GM19467 (cell line): ENCODE results near the gene CCRL2.

Experiments used
- ATAC-seq: cut with Tn5 transposase; IDR thresholded peaks from one replicate; pipeline ENCODE4 v1.9.1; 2021; ENCODE audit warnings: mild to moderate bottlenecking, moderate library complexity; ENCODE audit not compliant: unreplicated experiment

Gene CCRL2

DNA sequence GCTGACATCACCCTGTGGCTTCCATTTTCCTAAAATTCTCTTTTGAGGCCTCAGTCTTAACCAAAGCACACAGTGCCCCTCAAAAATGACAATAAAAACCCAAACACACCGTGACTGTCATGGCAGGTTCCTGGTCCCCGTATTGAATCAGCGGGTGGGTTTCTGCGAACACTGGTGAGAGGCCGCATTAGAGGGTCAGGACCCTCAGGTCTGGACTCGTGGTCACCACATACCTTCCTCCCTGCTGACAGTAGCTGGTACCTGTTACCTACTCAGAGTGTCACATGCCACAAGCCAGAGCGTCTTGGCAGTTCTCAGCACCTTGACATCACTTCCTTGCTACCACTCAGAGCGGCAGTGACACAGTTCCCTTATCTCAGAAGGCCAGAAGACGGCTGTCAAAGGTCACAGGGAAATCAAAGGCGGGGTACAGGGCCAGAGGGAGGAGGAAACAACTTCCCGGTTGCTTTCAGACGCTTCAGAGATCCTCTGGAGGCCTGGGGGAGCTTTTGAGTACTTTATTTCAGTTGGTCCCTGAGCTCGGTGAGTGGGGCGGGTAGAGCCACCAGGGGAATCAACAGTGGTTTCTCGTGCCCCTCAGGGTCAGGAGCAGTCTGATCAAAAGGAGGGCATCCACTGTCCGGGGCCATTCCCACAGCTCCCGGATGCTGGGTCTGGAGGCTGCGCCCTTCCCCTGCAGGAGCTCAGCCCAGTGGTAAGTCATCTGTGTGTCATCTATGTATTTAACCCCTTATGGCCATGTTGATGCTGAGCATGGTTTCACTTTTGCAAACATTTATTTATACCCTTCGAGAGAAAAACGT is at the start of gene CCRL2, which contains the start of gene CCR5AS:
Gene CCRL2, plus strand, starts transcription at position 472 of the 824 bp plus-strand sequence. CDS start 821 bp downstream, outside the sequence.
Gene CCR5AS, minus strand, starts transcription at position 279 of the 824 bp plus-strand sequence.
- no peak for ATAC-seq

GRCh38 chr3:46358466-46358865 is 48.6 kb upstream of the CCRL2 start:
- ATAC-seq: no peak

DNA sequence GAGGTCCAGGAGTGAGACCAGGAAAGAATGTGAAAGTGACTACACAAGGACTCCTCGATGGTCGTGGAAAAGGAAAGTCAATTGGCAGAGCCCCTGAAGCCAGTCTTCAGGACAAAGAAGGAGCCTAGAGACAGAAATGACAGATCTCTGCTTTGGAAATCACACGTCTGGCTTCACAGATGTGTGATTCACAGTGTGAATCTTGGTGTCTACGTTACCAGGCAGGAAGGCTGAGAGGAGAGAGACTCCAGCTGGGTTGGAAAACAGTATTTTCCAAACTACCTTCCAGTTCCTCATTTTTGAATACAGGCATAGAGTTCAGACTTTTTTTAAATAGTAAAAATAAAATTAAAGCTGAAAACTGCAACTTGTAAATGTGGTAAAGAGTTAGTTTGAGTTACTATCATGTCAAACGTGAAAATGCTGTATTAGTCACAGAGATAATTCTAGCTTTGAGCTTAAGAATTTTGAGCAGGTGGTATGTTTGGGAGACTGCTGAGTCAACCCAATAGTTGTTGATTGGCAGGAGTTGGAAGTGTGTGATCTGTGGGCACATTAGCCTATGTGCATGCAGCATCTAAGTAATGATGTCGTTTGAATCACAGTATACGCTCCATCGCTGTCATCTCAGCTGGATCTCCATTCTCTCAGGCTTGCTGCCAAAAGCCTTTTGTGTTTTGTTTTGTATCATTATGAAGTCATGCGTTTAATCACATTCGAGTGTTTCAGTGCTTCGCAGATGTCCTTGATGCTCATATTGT is 47.1 kb upstream of the CCRL2 start:
- no peak for ATAC-seq

DNA sequence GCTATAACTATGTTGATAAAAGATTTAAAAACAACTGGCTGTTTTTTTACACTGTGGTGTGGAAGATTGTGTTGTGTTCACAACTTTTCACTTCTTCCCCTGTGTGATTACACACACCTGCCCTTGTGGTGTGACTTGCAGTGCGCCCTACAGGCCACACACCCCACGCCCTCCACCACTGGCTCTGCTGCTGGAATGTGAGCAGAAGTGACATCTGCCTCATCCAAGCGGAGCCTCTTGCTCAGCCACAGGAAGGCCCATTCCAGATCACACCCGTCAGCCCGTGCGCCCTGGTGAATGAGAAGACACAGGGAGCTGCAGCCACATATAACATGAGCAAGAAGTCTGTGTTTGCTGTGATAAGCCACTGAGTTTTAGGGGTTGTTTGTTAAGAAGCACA is 46.2 kb upstream of the CCRL2 start:
- no peak for ATAC-seq

DNA sequence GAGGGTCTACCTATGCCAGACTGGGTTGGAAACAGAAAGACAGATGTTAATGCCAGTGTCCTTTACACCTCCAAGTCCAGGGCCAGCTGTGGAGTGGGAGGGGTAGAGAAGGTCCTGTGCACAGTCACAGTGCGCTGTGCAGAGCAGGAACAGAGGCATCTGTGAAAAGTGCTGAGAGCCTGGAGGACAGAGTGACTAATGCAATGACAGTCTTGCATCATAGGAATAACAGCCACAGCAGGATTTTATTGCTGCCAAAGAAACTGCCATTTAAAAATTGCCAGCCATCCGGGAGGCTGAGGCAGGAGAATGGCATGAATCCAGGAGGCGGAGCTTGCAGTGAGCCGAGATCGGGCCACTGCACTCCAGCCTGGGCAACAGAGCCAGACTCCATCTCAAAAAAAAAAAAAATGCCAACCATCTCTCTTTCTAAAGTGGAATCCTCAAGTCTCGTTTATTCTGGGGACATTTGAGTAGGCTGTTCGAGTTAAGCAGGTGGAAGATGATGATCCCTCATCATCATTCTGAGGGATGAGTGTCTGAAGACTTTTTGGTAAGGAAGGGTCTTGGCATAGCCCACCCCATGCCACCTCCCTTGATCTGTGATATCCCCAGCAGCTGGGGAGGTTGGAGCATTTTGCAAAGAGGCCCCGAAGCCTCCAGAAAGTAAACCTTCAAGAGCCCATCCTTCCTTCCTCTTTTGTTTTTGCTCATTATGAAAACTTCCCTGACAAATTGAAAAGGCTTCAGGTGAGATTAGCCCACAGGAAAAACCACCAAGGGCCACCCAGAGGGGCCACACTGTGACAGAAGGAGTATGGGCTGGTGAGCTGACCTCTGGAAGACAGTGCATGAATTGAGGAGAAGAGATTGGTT is 45.4 kb upstream of the CCRL2 start:
- ATAC-seq: no peak

DNA sequence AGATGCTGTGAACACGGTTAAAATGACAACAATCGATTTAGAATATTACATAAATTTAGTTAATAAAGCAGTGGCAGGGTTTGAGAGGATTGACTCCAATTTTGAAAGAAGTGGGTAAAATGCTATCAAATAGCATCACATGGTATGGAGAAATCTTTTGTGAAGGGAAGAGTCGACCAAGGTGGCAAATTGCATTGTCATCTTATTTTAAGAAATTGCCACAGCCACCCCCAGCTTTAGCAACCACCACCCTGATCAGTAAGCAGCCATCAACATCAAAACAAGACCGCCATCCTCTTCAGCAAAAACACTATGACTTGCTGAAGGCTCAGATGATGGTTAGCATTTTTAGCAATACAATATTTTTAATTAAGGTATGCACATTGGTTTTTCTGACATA is 42.0 kb upstream of the CCRL2 start:
- ATAC-seq: no peak

DNA sequence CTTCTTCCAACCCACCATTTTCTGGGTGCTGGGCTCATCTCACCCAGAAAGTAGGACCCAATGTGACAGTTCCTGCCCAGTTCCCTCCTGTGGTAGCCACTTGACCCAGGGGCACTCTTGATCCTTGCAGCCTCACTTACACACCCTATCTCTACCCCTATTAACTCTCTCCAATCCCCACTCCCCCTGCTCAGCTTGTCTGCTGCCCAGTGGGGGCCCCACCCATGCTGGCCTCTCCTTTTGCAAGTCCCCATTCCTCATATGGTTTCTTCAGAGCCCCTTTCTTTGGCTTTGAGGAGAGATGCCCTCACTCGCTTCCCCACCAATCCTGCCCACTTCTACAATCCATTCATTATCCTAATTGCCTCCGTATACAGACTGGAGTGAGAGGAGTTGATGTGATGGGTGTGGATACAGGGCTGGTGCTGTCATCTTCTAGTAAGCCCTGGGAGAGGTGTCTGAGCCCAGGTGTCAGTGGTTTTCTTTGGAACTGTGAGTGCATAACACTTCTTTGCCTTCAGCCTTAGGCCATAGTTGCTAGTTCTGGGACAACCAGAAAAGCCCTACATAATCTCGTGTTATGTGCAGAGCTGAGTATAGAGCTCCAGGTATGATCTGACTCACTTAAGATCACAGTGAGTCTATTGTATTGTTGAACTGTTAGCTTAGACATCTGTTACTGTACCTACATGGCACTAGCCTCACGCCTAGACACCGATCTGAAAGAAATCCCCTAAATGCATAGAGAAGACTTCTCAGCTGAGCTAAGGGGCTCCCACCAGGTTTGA is 41.1 kb upstream of the CCRL2 start:
- no peak for ATAC-seq

DNA sequence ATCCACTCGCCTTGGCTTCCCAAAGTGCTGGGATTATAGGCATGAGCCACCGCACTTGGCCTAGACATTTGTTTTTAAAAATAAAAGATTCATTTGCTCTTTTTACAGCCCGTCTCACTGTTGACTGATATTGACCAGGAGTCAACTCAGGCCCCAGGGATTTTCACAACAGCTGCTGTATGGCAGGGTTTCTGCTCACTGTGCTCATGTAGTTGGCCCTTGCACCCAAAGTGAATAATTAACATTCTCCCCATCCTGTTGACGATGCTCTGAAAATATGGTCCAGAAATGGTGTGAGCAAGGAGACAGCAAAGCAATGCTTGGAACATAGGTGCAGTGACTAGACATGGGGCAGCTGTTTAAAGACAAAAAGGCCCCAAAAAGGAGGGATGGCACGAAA is 39.2 kb upstream of the CCRL2 start:
- ATAC-seq: no peak

GRCh38 chr3:46368569-46368968 is 38.5 kb upstream of the CCRL2 start:
- peak; percentile 59 for ATAC-seq

GRCh38 chr3:46369151-46369550 is 37.9 kb upstream of the CCRL2 start:
- no peak for ATAC-seq

- ATAC-seq: no peak
Measured at GRCh38 chr3:46369675-46370132, 37.4 kb upstream of the CCRL2 start.

DNA sequence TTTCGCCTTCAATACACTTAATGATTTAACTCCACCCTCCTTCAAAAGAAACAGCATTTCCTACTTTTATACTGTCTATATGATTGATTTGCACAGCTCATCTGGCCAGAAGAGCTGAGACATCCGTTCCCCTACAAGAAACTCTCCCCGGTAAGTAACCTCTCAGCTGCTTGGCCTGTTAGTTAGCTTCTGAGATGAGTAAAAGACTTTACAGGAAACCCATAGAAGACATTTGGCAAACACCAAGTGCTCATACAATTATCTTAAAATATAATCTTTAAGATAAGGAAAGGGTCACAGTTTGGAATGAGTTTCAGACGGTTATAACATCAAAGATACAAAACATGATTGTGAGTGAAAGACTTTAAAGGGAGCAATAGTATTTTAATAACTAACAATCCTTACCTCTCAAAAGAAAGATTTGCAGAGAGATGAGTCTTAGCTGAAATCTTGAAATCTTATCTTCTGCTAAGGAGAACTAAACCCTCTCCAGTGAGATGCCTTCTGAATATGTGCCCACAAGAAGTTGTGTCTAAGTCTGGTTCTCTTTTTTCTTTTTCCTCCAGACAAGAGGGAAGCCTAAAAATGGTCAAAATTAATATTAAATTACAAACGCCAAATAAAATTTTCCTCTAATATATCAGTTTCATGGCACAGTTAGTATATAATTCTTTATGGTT is 36.1 kb upstream of the CCRL2 start, which contains the start of gene CCR5:
Gene CCR5, plus strand, starts transcription at position 108 of the 680 bp plus-strand sequence. CDS start 1,957 bp downstream, outside the sequence.
- no peak for ATAC-seq

- no peak for ATAC-seq
Measured at GRCh38 chr3:46371519-46372340, 35.3 kb upstream of the CCRL2 start.

- no peak for ATAC-seq
Measured at GRCh38 chr3:46372492-46373359, 34.3 kb upstream of the CCRL2 start.

DNA sequence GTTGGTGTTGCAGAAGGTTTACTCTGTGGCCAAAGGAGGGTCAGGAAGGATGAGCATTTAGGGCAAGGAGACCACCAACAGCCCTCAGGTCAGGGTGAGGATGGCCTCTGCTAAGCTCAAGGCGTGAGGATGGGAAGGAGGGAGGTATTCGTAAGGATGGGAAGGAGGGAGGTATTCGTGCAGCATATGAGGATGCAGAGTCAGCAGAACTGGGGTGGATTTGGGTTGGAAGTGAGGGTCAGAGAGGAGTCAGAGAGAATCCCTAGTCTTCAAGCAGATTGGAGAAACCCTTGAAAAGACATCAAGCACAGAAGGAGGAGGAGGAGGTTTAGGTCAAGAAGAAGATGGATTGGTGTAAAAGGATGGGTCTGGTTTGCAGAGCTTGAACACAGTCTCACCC is 32.3 kb upstream of the CCRL2 start:
- no peak for ATAC-seq

- no peak for ATAC-seq
Measured at GRCh38 chr3:46375218-46375617, 31.8 kb upstream of the CCRL2 start.

- ATAC-seq: no peak
Measured at GRCh38 chr3:46375814-46376213, 31.2 kb upstream of the CCRL2 start.
